ENCODE results near the gene P2RY11.

The P2RY11 gene

DNA sequence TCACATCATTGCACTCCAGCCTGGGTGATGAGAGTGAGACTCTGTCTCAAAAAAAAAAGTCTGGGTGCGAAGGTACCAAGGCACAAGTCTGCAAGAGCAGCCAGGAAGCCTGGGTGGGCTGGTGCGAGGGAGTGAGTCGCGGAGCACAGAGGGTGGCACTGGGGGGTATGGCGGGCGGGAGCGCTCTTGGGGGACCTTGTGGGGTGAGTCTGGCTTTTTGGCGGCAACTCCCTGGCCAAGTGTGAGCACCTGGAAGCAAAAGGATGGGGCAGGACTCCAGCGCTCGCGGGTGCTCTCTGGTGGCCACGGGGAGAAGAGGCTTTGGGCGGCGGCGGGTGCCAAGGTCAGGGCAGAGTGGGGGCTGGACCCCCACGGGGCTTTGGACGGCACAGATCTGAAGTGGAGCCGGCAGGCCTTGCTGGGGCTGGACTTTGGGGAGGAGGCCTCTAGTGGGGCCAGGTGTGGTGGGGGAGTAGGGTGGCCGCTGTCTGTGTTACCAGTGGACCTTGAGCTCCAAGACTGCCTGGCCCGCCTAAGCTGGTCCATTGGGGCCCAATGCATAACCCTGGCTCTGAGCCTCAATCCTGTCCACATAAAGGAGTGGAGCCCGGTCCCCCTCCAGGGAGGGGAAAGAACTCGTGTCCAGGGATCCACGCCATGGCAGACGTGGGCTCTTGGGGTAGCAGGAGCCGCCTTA is 1.6 kb downstream of the P2RY11 start:
- DNase-seq (ENCODE audit: low spot score) = peak; percentile 49
- no peak for FAIRE-seq

DNA sequence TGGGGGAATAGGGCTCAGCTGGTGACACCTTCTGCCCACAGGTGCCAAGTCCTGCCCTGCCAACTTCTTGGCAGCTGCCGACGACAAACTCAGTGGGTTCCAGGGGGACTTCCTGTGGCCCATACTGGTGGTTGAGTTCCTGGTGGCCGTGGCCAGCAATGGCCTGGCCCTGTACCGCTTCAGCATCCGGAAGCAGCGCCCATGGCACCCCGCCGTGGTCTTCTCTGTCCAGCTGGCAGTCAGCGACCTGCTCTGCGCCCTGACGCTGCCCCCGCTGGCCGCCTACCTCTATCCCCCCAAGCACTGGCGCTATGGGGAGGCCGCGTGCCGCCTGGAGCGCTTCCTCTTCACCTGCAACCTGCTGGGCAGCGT is 2.1 kb downstream of the P2RY11 start:
- FAIRE-seq (no peak), DNase-seq (ENCODE audit: low spot score) (no peak)

DNA sequence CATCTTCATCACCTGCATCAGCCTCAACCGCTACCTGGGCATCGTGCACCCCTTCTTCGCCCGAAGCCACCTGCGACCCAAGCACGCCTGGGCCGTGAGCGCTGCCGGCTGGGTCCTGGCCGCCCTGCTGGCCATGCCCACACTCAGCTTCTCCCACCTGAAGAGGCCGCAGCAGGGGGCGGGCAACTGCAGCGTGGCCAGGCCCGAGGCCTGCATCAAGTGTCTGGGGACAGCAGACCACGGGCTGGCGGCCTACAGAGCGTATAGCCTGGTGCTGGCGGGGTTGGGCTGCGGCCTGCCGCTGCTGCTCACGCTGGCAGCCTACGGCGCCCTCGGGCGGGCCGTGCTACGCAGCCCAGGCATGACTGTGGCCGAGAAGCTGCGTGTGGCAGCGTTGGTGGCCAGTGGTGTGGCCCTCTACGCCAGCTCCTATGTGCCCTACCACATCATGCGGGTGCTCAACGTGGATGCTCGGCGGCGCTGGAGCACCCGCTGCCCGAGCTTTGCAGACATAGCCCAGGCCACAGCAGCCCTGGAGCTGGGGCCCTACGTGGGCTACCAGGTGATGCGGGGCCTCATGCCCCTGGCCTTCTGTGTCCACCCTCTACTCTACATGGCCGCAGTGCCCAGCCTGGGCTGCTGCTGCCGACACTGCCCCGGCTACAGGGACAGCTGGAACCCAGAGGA is 2.6 kb downstream of the P2RY11 start:
- FAIRE-seq (no peak), DNase-seq (ENCODE audit: low spot score) (no peak)

DNA sequence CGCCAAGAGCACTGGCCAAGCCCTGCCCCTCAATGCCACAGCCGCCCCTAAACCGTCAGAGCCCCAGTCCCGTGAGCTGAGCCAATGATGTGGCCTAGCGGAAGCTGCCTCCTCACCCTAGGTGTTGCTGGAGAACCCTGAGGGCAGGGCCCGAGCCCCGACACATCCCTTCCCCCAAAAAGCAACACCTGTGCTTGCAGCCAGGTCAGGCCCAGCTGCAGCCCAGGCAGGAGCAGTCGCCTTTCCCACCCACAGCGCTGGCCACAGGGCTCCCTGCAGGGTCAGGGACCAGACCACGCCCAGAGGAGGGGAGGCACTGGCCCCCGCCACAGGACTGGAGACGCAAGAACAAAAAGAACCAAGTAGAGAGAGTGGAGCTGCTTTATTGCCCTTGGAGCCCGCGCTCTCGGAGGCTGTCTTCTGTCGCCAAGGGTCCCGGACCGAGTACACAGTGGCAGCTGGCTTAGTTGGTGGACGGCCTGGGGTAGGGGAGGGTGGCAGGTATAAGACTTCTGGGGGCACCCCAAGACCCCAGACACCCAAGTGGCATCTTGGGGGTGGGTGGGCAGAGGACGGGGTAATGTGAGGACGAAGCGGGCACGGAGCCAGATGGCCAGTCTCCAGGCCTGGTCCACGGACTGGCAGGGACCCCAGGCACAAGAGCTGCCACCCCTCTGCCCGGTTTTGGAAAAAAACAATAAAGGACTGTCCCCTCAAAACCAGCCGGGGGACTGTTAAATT is 3.3 kb downstream of the P2RY11 start:
- DNase-seq (ENCODE audit: low spot score) (no peak), FAIRE-seq (no peak)

DNA sequence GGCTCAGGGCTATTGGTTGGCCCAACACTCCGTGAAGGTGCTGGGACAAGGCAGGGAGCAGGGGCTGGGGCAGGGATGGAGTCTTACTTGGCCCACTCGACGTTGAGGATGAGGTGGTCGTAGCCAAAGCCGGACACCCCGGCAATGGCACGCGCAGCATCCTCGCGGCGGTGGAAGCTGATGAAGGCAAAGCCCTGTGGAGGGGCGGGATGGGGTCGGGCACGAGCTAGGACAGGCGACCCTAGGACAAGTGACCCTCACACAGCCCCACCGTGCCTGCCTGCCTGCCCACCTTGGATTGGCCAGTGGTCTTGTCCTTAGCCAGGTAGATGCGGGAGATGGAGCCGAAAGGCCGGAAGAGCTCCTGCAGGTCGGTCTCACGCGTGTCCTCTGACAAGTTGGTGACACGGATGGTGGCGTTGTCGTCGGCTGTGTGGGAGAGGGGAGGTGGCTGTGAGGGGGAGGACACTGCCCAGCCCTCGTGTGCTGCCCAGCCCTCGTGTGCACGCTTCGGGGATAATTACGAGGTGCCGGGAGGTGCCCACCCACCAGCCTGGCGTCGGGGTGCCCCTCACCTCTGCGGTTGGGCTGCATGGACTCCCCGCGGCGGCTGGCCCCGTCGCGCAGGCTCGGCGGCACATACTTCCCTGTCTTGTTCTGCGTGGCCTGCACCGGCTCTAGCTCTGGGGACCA is 4.0 kb downstream of the P2RY11 start:
- DNase-seq (ENCODE audit: low spot score) = no peak
- FAIRE-seq = no peak

DNA sequence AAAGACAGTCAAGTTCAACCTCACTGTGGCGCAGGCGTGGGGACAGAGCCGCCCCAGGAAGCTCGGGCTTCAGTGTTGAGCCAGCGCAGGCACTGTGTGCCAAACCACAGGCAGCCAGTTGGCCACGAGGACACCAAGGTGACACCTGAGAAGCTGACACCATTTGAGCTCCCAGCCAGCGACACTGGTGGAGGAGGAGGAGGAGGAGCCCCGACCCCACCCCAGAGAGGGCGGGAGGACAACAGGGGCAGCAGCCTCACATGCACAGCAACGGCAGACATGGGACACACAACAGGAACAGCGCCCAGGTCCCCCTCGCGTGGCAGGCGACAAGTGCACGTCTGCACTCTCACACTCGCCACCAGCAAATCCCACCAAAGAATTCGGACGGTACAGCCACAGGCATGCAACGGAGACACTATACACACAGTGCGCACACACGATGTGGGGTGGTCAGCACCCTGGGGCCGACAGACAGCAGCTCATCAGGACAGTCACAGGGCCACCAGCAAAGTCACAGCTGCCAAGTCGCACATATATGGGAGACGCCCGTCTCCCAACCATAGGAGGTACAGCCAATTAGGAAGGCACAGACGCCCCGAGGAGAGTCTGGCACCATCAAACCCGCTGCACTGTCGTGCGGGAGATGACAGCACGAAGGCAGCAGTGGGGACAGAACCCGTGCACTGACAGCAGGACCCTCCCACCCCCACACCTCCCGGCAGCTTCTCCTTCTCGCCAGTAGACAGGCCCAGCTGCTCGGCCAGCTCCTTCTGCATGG is 4.8 kb downstream of the P2RY11 start:
- DNase-seq (ENCODE audit: low spot score) (no peak), FAIRE-seq (no peak)

DNA sequence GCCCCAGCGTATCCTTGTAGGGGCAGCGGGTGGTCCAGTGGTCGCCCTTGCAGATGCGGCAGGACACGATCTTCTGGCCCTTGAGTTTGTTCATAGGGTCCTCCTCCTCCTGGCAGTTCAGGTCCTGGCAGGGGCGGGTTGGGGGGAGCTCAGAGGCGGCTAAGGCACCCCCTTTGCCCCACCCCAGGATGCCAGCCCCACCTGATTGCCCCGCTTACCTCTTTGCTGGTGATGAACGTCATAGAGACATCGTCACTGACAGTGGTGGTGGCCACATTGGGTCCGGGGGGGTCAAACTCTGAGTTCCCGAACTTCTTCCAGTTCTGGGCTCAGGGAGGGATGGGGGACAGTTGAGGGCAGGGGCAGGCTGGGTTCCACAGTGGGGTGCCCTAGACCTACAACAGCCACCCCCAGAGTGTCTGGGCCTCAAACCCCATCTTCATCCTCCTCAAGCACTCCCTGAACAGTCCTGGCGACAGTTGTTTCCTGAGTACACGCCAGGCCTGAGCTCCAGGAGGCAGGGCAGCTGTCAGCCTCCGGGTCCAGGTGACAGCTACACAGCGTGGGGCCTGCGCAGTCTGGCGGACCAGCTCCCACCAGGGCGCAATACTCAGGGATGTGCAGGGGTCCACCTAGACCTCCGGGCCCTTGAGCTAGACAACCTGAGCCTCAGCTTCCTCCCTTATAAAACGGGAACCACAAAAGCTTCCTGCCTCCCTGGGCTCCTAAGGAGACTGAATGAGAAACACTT is 5.5 kb downstream of the P2RY11 start:
- FAIRE-seq = no peak
- no peak for DNase-seq (ENCODE audit: low spot score)

DNA sequence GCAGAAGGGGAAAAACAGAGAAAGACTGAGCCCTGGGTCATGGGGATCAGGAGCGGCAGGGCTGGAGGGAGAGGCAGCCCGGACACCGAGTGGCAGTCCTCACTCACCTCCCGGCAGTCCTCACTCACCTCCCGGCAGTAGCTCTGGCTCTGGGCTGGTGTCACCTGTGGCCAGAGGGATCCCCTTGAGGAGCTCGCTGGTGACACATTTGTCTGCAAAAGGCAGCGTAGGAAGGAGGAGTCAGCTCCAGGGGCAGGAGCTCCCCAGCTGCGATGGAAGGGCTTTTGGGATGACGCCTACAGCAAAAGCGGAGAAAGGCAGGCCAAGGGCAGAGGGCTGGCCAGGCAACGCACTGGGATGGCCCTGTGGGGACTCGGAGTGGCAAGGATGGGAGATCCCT is 7.5 kb downstream of the P2RY11 start:
- FAIRE-seq = no peak
- DNase-seq (ENCODE audit: low spot score) = no peak

DNA sequence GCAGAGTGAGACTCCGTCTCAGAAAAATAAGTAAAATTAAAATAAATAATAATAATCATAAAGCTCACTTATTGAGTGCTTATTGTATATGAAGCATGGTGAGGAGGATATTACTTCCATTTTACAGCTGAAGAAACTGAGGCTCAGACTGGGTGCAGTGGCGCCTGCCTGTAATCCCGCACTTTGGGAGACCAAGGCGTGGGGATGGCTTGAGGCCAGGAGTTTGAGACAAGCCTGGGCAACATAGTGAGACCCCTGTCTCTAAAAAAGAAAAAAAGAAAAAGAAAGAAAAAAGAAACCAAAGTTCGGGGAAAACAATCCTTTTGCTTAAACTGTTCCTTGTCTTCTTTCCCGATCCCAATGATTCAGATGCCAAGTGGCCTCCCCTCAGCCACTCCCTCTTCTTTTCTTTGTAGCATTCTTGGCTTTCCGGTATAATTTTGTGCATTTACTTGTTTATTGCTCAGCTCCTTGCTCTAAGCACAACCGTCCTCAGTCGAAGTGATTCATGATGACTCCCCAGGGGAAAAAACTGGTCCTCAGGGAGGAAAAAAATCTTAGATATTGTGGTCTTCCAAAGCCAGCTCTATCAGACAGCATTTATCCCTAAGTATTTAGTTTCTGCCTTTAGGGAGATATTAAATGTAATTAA is 9.2 kb downstream of the P2RY11 start:
- no peak for FAIRE-seq
- no peak for DNase-seq (ENCODE audit: low spot score)

DNA sequence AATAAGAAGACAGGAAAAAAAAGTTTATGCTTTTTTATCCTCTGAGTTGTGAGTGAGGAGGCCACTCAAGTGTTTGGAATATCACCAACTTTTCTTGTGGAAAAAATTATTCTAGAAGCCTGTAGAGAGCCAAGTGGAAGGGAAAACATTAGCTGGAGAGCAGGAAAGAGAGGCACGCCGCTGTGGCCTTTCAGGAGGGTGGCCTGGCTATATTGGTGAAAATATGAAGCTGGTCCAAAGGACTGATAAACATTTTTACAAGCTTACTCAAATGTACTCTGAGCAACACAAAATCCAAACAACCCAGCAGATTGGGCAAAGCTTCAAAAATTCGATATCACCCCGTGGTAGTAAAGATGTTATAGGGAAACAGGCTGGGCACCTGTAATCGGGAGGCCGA is 10.6 kb downstream of the P2RY11 start:
- FAIRE-seq = no peak

DNA sequence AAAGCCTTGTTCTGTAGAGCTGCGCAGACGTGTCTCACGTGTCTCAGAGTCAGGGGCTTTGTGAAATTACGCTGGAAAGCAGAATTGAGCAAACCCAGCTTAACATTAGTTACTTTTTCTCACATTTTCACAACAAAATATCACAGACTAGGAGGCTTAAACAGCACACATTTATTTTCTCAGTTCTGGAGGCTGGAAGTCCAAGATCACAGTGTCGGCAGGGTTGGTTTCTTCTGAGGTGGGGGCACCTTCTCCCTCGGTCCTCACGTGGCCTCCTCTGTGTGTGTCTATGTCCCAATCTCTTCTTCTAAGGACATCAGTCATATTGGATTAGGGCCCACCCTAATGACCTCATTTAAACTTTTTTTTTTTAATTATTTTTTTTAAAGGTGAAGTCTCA is 12.9 kb downstream of the P2RY11 start:
- FAIRE-seq = no peak
- DNase-seq (ENCODE audit: low spot score) = no peak

More for the DNA sequence above, 10.6 kb downstream of the P2RY11 start:
- no peak for DNase-seq (ENCODE audit: low spot score)

DNA sequence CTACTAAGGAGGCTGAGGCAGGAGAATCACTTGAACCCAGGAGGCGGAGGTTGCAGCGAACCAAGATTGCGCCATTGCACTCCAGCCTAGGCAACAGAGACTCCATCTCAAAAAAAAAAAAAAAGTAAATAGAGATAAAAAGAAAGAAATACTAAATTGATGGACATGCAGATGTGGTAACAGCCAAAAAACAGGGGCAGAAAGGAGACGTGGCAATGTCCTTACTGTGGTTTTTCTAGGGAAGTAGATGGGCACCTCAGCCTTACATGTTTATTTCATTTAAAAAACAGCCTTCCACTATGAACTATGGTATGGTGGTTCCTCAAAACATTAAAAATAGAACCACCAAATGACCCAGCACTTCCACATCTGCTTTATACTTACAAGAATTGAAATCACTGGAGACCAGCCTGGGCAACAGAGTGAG is 14.7 kb downstream of the P2RY11 start:
- DNase-seq (ENCODE audit: low spot score) = no peak
- FAIRE-seq = no peak

DNA sequence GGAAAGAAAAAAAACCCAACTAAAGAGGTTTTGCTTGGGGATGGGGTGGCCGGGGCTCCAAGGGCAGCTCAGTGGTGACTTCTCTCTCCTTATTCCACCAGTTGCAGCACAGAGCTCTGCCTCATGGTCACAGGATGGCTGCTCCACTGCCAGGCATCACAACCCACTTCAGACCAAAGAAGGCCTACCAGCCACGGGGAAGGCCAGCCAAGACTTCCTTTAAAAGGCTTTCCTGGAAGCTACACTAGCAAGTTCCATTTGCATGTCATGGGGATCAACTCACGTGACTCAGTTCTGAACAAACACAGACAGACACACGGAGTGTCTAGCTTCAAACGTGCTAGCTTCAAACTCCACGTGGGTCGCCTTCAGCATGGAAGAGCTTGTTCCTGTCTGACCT is 21.4 kb downstream of the P2RY11 start:
- DNase-seq (ENCODE audit: low spot score) (no peak), FAIRE-seq (no peak)

DNA sequence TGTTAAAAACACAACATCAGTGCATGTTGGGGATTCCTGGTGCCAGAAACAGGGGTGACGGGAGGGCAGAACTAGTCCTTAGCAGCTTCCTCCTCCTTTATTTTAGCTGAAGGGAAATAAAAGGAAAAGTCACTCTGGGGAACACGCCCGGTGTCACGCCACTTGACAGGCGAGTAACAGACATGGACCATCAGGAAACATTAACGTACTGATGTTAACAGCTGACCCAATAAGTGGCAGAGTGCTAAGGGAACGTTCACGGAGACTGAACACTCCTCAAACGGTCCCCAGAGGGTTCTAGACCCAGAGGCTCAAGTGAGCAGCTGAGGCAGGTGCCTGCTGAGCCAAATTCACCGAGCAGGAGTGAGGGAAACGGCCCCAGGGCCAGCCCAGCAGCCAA is 22.1 kb downstream of the P2RY11 start:
- DNase-seq (ENCODE audit: low spot score) (no peak), FAIRE-seq (no peak)

DNA sequence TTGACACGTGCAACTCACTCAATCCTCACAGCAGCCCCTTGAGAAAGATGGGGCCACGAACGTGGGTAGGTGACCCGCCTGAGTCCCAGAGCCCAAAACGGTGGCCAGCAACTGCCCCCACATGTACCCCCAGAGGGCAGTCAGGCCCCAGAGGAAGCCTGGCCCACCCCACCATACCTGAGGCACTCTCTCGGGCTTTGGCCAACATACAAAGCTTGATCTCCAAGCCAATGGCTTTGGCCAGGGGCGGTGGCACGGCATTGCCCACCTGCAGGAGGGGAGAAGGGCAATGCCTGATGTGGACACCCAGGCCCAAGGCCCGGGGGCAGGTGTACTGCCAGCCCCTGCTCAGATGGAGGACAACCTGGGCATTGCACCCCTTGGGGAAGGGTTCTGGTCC is 22.5 kb downstream of the P2RY11 start:
- DNase-seq (ENCODE audit: low spot score) (no peak), FAIRE-seq (no peak)

DNA sequence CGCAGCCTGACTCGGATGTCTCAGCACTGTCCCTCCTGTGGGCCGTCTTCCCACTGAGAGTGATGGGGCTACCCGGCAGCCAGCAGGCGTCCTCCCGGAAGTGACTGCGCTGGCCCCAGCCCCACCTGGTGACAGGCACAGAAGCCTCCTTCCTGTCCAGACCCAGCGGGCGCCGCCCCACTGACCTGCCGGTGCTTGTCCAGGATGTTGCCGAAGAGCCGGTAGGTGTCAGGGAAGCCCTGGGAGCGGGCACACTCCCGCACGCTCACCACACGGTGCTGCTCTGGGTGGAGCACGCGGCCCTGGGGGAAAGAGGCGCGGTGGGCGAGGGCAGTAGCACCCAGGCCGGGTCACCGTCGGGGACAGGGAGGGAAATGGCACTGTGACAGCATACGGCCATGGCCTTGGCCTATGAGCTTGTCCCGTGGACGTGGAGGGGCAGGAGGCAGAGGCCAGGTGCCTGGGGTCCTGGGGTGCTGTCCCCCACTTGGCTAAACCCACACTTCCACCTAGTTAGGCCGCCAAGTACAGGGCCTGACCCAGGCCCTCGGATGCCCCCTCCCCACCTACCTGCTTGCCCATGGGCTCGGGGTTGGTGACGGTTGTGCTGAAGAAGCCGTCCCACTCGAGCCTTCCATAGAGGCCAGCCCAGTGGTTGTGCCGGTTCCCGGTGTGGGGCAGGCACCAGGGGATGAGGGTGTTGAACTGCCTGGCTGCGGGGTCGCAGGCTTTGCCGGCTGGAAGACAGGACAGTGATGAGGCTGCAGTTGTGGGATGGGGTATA is 24.2 kb downstream of the P2RY11 start:
- FAIRE-seq = no peak
- DNase-seq (ENCODE audit: low spot score) = no peak

DNA sequence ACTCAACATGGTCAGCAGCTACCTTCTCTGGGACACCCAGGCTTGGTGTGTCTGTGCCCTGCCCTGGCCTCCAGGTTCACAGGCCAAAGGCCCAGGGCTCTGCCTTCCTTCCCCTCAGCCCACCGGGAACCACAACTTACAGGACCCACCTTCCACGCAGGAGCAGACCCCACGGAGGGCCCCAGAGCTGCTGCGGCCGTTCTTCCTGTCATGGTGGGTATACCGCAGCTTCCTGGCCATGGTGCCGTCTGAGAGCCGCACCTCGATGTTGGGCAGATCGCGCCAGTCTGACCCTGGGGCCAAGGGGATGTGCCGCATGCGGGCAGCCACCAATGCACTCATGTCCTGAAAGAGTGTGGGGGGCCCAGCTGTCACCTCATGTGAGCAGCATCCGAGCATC is 25.4 kb downstream of the P2RY11 start:
- FAIRE-seq = no peak
- DNase-seq (ENCODE audit: low spot score) = no peak

DNA sequence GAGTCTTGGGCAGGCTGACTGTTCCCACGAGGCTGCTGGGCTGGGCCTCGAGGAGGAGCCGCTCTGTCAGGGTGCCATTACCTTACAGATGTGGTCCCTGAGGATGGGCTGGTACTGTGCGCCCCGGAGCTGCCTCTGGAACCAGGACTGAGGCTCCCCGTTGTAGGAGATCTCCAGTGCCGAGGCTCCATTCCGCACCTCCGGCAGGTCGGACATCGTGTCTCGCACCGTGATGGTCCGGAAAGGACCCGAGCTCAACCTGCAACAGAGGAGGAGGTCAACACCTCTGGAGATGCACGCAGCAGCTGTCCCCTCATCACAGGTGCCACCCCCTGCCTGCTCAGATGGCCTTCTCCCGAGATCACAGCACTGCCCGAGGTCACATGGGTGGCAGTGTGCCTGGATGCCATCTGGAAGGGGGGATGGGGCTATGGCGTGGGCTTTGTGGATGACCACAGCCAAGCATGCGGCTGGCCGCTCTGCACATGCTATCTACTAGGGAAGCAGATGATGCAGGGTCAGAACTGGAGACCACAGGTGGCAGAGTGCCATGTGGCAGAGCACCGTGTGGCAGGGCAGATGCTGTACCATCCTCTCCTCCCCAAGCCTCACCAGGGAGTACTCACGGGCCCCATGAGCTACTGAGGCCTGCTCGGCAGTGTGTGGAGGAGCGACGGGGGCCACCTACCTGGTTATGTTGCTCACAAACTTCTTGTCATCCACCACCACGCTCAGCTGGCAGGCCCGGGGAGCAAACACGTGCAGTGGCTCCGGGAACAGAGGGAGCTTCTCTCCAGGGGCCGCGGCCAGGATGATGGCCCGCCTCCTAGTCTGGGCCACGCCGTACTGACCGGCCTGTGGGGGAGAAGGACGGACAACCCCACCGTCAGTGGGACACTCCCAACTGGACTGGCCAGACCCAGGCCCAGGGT is 26.5 kb downstream of the P2RY11 start:
- DNase-seq (ENCODE audit: low spot score) = no peak
- FAIRE-seq = no peak

Measured in urothelium cell line (cell line).